Measurements from ENCODE around the gene TMEM120B.

Gene TMEM120B

DNA sequence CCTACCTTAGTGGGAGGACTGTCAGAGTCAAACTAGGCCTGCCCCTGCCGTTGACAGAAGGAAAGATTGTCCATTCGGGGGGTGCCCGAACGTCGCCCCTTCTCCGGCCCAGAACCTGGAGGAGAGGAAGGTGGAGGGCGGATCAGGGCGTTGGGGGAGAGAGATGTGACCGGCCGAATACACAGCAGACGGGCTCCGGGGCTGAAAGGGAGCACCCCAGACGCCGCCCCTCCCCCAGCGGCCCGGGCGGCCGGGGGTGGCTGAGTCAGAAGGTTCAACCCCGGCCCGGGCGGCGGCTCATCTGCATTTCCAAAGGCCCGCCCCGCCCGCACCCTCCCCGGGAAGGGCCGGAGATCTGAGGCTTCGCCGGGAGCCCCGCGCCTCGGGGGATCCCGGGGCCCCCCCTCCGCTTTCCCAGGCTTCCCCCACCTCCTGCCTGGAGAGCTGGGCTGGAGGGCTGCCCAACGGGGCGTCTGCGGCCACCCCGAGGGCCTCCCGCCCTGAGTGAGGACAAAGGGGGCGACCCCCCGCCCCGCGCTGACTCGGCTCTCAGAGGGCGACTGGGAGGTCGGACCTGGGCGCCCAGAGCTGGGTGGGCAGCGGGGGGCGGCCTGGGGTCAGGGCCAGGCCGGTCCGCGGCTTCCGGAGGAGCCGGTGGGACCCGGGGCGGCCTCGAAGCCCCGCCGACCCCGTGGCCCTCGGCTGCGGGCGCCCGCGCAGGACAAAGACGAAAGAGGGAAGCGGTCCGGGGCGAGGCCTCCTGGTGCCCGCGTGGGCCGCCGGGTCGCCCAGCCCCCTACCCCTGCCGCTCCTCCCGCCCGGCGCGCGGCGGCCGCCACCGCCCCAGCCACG, 87.5 kb downstream of the TMEM120B start:
- H3K36me3 Mint-ChIP-seq = peaks cover 2% of the 10 kb centered on the region
- peak overlapping the region; percentile 55 for H3K27ac Mint-ChIP-seq
- H3K4me3 Mint-ChIP-seq = peak overlapping the region; percentile 80
- no peaks in the 10 kb centered on the region for H3K27me3 Mint-ChIP-seq
- DNase-seq (ENCODE audit: low spot score in 2 of 2) (peak; percentile 52 to 70), ATAC-seq (ENCODE audit: low read depth) (peak; percentile 26)
- H3K4me1 Mint-ChIP-seq = peaks cover 22% of the 10 kb centered on the region
- no peaks in the 10 kb centered on the region for H3K9me3 Mint-ChIP-seq

DNA sequence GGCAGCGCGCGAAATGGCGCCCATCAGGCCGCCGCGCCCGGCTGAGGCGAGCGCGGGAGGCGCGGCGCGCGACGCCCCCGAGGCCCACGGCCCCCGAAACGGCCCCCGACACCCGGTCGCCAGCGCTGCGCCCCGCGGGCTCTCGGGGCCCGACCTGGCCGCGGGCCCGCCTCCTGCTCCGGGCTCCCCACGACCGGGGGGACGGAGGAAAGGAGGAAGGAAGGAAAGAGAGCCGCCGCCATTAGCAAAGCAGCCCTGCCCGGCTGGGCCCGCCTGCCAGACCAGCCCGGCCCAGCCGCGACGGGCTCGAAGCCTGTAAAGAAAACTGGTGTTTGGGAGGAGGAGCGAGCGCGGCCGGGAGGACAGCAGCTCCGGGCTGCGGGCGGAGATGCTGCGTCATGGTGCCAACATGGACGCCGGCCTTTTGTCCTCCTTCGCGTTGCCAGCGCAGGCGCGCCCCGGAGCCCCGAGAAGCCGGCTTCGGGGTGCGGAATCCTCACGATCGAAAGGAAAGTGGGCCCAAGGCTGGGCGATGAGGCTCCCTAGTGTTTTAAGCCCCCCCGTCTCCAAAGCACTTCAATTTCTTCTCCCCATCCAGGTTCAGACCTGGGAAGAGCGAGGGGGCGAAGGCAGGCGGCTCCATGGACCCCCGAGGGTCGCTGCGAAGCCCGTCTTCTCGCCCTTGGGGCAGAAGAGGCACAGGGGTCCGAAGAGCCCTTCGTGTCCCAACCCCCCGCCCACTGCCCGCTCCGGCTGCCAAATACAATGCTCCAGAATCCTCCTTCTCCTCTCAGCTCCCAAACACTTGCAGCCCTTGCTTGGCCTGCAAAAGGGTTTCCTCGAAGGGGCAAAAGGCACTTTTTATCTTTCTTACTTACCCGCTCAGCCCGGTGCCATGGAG, 88.4 kb downstream of the TMEM120B start:
- Mint-ChIP-seq H3K4me3 (peak overlapping the region; percentile 88), H3K36me3 (no peaks in the 10 kb centered on the region), H3K27ac (peak overlapping the region; percentile 95), H3K27me3 (no peaks in the 10 kb centered on the region), H3K9me3 (no peaks in the 10 kb centered on the region), H3K4me1 (peaks cover 23% of the 10 kb centered on the region)
- ATAC-seq (ENCODE audit: low read depth) (peak; percentile 5), DNase-seq (ENCODE audit: low spot score in 2 of 2) (peak in 1 of 2 donors; percentile 52)

DNA sequence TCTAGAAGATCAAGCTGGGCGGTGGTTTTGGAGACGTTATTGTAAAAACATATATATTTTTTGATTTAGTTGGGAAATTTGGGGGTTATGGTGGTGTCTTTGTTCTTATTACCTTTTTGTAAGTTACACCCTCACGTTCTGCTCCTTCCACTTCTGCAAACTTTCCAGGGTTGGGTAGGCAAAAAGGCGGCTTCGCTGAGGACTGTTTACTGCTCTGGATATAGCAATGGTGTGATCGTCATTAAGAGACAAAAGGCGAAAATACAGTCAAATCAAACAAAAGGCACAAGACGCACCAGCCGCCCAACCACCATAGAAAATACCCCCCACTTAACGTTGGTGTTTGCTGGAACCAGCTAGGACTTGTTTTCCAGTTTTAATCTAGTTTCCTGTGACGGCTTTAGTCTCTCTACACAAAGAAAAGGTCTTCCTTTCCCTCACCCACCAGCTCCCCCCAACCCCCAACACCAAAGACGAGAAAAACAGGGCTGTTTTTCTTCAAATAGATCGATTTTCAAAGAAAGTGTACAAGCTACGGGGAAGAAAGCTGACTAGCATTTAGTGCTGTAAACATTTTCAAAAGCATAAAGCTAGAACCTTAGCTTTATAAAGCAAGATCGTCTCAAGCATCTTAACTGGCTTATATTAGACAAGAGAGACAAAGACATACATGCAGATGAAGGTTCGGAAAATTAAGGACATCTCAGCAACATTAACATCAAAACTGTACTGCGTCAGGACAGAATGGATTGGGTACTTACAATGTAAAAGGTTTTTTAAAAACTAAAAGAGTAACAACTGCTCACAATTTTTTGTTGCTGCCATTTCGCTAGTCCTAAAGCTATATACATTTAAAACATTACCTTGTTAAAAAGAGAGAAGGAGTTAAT, 89.3 kb downstream of the TMEM120B start:
- peak overlapping the region; percentile 88 for H3K4me3 Mint-ChIP-seq
- no peak for ATAC-seq (ENCODE audit: low read depth)
- peak overlapping the region; percentile 95 for H3K27ac Mint-ChIP-seq
- H3K9me3 Mint-ChIP-seq = no peaks in the 10 kb centered on the region
- no peak for DNase-seq (ENCODE audit: low spot score in 2 of 2)
- peaks cover 3% of the 10 kb centered on the region for H3K36me3 Mint-ChIP-seq
- H3K4me1 Mint-ChIP-seq = peaks cover 28% of the 10 kb centered on the region
- H3K27me3 Mint-ChIP-seq = no peaks in the 10 kb centered on the region

DNA sequence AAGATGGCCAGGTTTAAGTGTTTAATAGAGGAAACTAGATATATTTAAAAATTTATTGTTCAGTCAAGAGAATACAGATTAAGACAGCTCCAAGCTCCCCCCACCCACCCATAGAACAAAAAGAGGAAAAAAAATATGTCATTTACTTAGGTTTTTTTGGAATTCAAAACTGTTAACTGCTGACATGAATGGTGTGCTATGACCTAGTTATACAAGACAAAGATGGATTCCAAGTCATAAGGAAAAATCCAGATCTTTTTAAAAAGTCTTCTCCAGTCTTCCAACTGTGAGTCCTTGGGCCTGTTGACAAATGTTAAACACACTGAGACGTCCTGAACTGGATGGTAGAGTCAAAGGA, 89.9 kb downstream of the TMEM120B start:
- Mint-ChIP-seq H3K36me3 (peaks cover 3% of the 10 kb centered on the region), H3K4me3 (peak overlapping the region; percentile 88), H3K27ac (peak overlapping the region; percentile 95)

DNA sequence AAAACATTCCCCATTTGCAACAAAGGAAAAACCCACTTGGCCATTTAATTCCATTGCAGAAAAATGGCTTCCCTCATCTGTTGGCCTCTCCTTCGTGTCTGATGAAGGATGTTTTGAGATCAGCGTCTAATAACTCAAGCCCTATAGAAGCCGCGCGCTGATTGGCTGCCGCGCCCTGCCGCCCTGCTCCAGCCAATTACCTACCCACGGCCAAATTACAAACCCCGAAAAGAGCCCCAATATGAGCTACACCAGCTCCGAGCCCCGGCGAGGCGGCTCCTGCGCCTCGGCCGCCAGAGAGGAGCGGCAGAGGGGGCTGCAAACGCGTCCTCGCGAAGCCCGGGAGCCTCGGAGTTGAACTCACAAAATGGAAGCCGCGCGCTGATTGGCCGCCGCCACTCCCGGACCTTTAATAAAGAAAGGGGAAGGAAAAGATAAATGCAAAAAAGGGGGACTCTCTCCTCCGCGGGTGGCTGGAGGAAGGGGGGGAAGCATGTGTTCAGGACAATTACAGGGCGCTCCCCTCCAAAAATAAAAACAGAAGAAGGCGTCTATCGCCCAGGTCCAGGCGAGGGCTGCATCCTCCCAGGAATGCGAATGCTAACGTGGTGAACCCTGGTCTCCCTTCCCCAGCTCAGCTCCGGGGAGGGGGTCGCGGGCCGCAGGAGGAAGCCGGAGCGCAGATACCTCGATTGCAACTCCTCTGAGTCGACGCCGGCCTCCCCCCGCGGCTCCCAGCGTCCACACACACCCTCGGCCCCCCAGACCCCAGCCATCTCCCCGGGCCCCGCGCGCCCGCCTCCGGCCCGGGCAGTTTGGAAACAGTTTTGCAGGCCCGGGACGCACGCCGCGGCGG, 90.5 kb downstream of the TMEM120B start:
- H3K27me3 Mint-ChIP-seq = no peaks in the 10 kb centered on the region
- ATAC-seq (ENCODE audit: low read depth) (peak; percentile 50), DNase-seq (ENCODE audit: low spot score in 2 of 2) (peak; percentile 94 to 95)
- H3K36me3 Mint-ChIP-seq = peaks cover 3% of the 10 kb centered on the region
- no peaks in the 10 kb centered on the region for H3K9me3 Mint-ChIP-seq
- peaks cover 32% of the 10 kb centered on the region for H3K4me1 Mint-ChIP-seq
- peak overlapping the region; percentile 88 for H3K4me3 Mint-ChIP-seq
- peak overlapping the region; percentile 95 for H3K27ac Mint-ChIP-seq

More for the DNA sequence above, 89.9 kb downstream of the TMEM120B start:
- ATAC-seq (ENCODE audit: low read depth) (no peak), DNase-seq (ENCODE audit: low spot score in 2 of 2) (no peak)
- Mint-ChIP-seq H3K9me3 (no peaks in the 10 kb centered on the region), H3K4me1 (peaks cover 29% of the 10 kb centered on the region), H3K27me3 (no peaks in the 10 kb centered on the region)

DNA sequence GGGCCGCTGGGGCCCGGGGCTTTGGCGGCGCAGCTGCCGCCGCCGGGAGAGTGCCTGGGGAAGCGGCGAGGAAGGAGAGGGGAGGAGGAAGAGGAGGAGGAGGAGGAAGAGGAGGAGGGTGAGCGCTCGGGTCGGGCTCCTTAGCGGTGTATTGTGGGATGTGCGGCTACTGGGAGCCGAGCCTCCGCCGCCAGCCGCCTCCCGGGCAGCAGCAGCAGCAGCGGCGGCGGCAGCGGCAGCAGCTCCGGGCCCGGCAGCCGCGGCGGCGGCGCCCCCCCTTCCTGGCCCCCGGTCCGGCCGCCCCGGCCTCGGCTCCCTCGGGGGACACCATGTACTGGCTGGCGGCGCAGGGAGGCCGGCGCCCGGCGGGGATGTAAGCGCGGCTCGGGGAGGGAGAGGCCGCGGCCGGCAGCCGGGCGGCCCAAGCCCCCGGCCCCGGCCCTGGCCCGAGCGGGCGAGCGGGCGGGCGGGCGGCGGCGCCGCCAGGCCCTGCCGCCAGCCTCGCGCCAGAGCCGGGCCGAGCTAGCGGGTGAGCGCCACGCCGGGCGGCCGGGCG, 91.4 kb downstream of the TMEM120B start, which contains the start of gene SETD1B:
SETD1B (plus strand) TSS at position 149 of the 556 bp plus-strand sequence. CDS start 729 bp downstream, outside the sequence.
- Mint-ChIP-seq H3K9me3 (no peaks in the 10 kb centered on the region), H3K27ac (peak within 1 kb of the TSS; percentile 95), H3K4me1 (peaks cover 27% of the 10 kb centered on the region), H3K27me3 (no peaks in the 10 kb centered on the region), H3K36me3 (peaks cover 6% of the 10 kb centered on the region), H3K4me3 (peak within 1 kb of the TSS; percentile 97)
- peak; percentile 46 to 72 for DNase-seq (ENCODE audit: low spot score in 2 of 2)
- ATAC-seq (ENCODE audit: low read depth) = no peak

DNA sequence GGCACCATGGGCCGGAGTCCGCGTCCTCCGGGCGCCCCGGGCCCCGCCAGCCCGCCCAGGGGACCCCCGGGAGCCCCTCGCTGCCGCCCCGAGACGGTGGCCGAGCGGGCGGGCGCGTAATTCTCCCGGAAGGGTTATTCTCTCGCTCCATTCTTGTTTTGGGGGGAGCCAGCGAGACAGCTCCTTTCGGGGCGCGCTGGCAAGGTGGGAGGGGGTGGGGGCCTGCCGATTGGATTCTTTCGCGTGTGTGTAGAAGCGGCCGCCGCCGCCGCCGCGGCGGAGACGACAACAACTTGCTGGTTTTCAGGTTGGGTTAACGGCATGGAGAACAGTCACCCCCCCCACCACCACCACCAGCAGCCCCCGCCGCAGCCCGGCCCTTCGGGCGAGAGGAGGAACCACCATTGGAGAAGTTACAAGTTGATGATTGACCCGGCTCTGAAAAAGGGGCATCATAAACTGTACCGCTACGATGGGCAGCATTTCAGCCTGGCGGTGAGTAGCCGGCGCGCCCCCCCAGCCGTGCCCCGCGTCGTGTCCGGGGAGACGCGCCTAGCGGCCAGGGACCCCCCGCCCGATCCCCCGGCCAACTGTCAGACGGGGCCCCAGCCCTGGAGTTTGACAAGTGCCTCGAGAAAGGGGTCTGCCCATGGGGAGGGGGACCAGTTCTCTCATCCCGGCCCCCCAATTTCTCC, 92.0 kb downstream of the TMEM120B start:
- H3K27me3 Mint-ChIP-seq = no peaks in the 10 kb centered on the region
- DNase-seq (ENCODE audit: low spot score in 2 of 2) = peak; percentile 59
- H3K4me1 Mint-ChIP-seq = peaks cover 24% of the 10 kb centered on the region
- ATAC-seq (ENCODE audit: low read depth) = peak; percentile 10
- H3K9me3 Mint-ChIP-seq = no peaks in the 10 kb centered on the region
- H3K27ac Mint-ChIP-seq = peak overlapping the region; percentile 90
- peak overlapping the region; percentile 97 for H3K4me3 Mint-ChIP-seq
- H3K36me3 Mint-ChIP-seq = peaks cover 9% of the 10 kb centered on the region

DNA sequence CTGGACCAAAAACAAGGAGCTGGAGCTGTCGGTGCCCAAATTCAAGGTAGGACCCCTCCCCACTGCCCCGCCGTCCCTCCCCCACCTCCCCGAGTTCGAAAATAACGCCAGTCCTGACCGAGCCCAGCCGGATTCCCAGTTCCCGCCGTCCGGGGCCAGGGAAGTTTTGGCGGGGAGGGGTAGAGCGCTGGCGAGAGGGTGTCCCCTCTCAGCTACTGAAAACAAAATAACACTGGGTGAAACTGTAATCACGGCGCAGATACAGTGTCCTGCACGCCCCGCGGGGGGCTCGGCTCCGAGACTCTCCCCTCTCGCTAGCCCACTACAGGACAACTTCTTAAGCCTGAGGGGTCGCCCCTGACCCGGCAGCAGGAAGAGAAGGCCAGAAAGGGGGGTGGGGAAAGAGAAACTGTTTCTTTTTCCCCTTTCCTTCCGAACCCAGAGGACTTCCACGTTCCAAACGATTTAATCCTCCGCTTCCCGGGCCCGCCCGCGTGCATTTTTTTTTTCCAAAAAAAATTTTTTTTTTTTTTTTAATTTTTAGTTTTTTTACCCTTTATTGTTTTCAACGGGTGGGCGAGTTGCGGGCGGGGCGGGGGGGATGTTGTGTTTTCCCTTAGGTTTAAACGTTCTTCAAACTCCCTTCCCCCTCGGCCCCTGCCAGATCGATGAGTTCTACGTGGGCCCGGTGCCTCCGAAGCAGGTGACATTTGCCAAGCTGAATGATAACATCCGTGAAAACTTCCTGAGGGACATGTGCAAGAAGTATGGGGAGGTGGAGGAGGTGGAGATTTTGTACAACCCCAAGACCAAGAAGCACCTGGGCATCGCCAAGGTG, 92.8 kb downstream of the TMEM120B start:
- H3K27me3 Mint-ChIP-seq = no peaks in the 10 kb centered on the region
- ATAC-seq (ENCODE audit: low read depth) (no peak), DNase-seq (ENCODE audit: low spot score in 2 of 2) (peak; percentile 25 to 62)
- peaks cover 24% of the 10 kb centered on the region for H3K4me1 Mint-ChIP-seq
- H3K27ac Mint-ChIP-seq = peak overlapping the region; percentile 90
- no peaks in the 10 kb centered on the region for H3K9me3 Mint-ChIP-seq
- peaks cover 11% of the 10 kb centered on the region for H3K36me3 Mint-ChIP-seq
- peak overlapping the region; percentile 97 for H3K4me3 Mint-ChIP-seq

DNA sequence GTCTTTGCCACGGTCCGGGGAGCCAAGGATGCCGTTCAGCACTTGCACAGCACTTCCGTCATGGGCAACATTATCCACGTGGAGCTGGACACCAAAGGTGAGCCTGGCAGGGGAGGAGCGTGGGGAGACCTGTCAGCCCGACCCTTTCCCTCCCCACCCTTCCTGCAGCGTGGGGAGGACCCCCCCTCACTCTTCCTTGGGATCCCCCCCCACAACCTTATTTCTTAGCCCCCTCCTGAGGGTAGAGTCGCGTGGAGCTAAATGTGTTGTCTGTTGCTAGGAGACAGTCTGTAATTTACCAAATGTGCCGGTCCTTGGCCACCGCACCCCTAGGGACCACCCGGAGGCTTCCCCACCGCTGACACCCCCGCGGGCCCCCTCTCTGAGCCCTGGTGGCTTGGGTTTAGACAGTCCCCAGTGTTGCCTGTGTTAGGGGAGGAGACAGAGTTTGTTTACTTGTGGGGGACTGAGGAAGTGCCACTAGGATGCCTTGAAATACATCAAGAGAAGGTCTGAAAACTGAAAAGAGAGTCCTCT, 93.5 kb downstream of the TMEM120B start:
- peak; percentile 44 for ATAC-seq (ENCODE audit: low read depth)
- no peaks in the 10 kb centered on the region for H3K9me3 Mint-ChIP-seq
- peaks cover 28% of the 10 kb centered on the region for H3K4me1 Mint-ChIP-seq
- H3K27me3 Mint-ChIP-seq = no peaks in the 10 kb centered on the region
- peak overlapping the region; percentile 90 for H3K27ac Mint-ChIP-seq
- DNase-seq (ENCODE audit: low spot score in 2 of 2) = peak; percentile 54 to 66
- peak overlapping the region; percentile 93 for H3K4me3 Mint-ChIP-seq
- H3K36me3 Mint-ChIP-seq = peaks cover 11% of the 10 kb centered on the region

DNA sequence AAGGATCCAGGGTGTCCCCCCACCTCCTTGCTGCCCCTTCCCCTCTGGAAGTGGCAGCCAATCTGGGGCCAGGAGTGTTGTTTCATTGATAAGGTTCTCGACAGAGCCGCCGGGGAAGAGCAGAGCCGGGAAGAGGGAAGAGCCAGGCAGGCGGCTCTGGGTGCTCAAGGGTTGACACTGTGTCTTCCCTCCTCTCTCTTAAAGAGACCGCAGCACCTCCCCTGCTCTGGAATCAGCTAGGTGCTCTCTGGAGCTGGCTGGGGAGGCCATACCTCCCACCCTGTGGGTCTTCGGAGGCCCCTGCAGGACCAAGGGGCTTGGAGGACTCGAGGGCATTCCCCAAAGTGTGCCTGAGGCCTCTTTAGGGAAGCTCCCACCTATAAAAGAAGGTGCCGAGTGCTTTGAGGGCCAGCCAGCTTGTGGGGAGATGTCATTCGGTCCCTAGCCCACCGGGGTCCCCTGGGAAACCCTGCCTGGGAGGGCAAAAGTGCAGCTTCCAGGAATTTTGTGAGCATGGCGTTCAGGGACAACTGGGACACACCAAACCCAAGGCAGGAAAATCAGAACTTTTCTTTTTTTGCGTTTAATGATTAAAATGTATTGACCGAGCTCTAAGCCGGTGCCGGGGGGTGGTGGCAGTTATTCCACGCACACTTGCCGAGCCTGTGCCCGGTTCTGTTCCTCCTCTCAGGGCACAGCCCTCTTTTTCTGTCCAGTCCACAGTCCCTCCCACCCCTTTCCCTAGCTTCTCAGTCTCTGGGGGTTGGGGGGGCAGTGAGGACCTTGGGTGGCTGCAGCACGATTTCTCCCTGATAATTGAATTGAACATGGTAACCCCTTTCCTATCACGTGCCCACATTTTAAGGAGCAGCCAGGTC, 94.2 kb downstream of the TMEM120B start:
- Mint-ChIP-seq H3K27me3 (no peaks in the 10 kb centered on the region), H3K4me1 (peaks cover 30% of the 10 kb centered on the region), H3K27ac (peak overlapping the region; percentile 90), H3K4me3 (peak overlapping the region; percentile 93), H3K36me3 (peaks cover 11% of the 10 kb centered on the region), H3K9me3 (no peaks in the 10 kb centered on the region)
- ATAC-seq (ENCODE audit: low read depth) (no peak), DNase-seq (ENCODE audit: low spot score in 2 of 2) (no peak)

Measured in memory B cell (primary cell).